Measurements from ENCODE around the gene BTN1A1. TPM values are rescaled to one million over a fixed set of nuclear protein-coding genes. Genes with fewer than 3 reads are reported as not detected.

The BTN1A1 gene
- polyA plus RNA-seq (2011; rRNA removed): not detected in 2 replicates
- not detected in 2 replicates for polyA minus RNA-seq (2011; rRNA and poly(A)+ RNA removed)

DNA sequence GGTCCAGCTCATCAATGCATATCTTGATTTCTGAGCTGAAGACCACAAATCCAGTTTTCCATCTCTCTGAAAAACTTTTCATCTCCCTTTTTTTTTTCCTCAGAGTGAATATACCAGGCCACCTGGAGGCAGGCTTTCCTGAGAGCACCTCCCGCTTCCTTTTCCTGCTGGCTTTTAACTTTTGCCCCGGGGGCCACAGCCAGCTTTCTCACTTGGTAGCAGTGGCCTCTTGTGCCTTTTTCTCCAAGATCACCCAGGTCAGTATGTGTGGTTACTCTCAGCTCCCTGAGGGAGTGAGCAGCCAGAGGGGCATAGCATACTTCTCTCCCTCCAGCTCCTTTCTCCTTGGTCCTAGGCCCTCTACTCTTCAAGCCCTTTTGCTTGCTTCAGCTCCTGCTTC, at the start of gene BTN1A1:
Gene BTN1A1, plus strand, starts transcription at position 202 of the 400 bp plus-strand sequence. CDS start 984 bp downstream, outside the sequence.
- DNase-seq (ENCODE audit: low read depth): no peak
- peaks cover 17% of the 10 kb centered on the region for H3K27me3 ChIP-seq (ENCODE audit: control insufficient read depth, insufficient read depth, low read length)
- ChIA-PET CTCF (interaction anchor here (0.6 to 1.8 kb wide), 4 partner anchors 10 to 42 kb away, joined by 3 to 5 read pairs (median 4); no protein-coding TSS in a partner anchor), POLR2A (no interaction called here)
- H3K36me3 ChIP-seq (ENCODE audit: control insufficient read depth, insufficient read depth, low read length): no peaks in the 10 kb centered on the region
- TF ChIP-seq CTCF (IDR thresholded peaks at IDR 0.05; ENCODE audit: insufficient read depth, low read depth, low read length): no peak
- H3K4me3 ChIP-seq (ENCODE audit: low read depth, low read length): no peak within 1 kb of the TSS

- ChIA-PET CTCF (no interaction called here), POLR2A (no interaction called here)
- Histone ChIP-seq H3K27me3 (ENCODE audit: control insufficient read depth, insufficient read depth, low read length) (no peaks in the 10 kb centered on the region), H3K36me3 (ENCODE audit: control insufficient read depth, insufficient read depth, low read length) (no peaks in the 10 kb centered on the region), H3K4me3 (ENCODE audit: low read depth, low read length) (no peak overlapping the region)
- TF ChIP-seq CTCF (IDR thresholded peaks at IDR 0.05; ENCODE audit: insufficient read depth, low read depth, low read length): no peak
- DNase-seq (ENCODE audit: low read depth): no peak
Measured at GRCh38 chr6:26452631-26453235, 47.4 kb upstream of the BTN1A1 start.

DNA sequence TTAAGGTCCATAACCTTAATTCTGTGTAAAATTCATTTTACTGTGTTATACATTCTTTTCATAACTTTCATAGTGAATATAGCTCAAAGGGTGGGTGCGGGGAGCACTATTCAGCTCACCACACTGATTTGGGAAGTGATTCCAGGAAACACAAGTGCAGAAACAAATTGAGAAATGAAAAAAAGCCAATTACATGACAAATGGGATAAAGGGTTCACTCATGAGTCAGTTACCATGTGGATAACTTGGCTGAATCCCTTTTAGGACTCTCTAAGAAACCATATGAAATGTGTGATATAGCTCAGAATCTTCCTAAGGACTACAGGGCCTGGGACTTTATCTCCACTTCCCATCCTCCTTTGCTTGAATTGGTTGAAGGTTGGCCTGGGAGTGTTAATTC, 45.5 kb upstream of the BTN1A1 start:
- H3K27me3 ChIP-seq (ENCODE audit: control insufficient read depth, insufficient read depth, low read length): no peaks in the 10 kb centered on the region
- ChIA-PET CTCF (no interaction called here), POLR2A (interaction anchor here (0.6 kb wide), 1 partner anchor 83 kb away, joined by 9 read pairs; no protein-coding TSS in a partner anchor)
- no peak overlapping the region for H3K4me3 ChIP-seq (ENCODE audit: low read depth, low read length)
- no peak for TF ChIP-seq CTCF (IDR thresholded peaks at IDR 0.05; ENCODE audit: insufficient read depth, low read depth, low read length)
- peaks cover 2% of the 10 kb centered on the region for H3K36me3 ChIP-seq (ENCODE audit: control insufficient read depth, insufficient read depth, low read length)
- no peak for DNase-seq (ENCODE audit: low read depth)

- Histone ChIP-seq H3K36me3 (ENCODE audit: control insufficient read depth, insufficient read depth, low read length) (peaks cover 6% of the 10 kb centered on the region), H3K4me3 (ENCODE audit: low read depth, low read length) (no peak overlapping the region), H3K27me3 (ENCODE audit: control insufficient read depth, insufficient read depth, low read length) (no peaks in the 10 kb centered on the region)
- ChIA-PET CTCF (interaction anchor here (0.7 kb wide), 1 partner anchor 82 kb away, joined by 3 read pairs; the partner anchor contains the start of gene HMGN4), POLR2A (no interaction called here)
- DNase-seq (ENCODE audit: low read depth): no peak
- TF ChIP-seq CTCF (IDR thresholded peaks at IDR 0.05; ENCODE audit: insufficient read depth, low read depth, low read length): no peak
Measured at GRCh38 chr6:26455357-26455970, 44.6 kb upstream of the BTN1A1 start.

DNA sequence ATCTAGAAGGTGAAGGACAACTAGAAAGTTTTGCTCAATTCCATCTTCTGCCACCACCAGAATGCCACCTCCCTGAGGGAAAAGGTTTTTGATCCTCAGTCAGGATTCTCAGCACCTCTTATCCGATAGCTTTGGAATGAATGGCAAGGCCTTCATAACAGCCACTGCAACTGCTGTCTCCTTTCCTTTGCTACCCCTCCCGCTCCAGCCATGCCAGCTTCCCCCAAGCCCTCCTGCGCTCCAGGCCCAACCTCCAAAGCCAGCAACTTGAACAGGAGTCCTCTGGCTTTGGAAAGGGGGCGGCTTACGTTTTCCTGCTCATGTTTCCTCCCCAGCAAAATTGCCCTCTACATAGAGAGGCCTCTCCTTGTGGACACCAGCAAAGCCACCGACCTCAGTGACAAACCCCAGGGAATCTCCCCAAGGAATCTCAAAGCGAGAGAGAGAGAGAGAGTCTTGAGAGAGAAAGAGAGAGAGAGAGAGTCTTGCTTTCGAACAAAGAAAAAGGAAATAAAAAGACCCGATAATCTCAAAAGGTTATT, 42.8 kb upstream of the BTN1A1 start:
- Histone ChIP-seq H3K36me3 (ENCODE audit: control insufficient read depth, insufficient read depth, low read length) (peaks cover 6% of the 10 kb centered on the region), H3K27me3 (ENCODE audit: control insufficient read depth, insufficient read depth, low read length) (no peaks in the 10 kb centered on the region), H3K4me3 (ENCODE audit: low read depth, low read length) (peak overlapping the region; percentile 15; the same call in 1 of the 2 replicates)
- ChIA-PET CTCF (no interaction called here), POLR2A (interaction anchor here (0.7 kb wide), 1 partner anchor 27 kb away, joined by 4 read pairs; no protein-coding TSS in a partner anchor)
- no peak for DNase-seq (ENCODE audit: low read depth)
- TF ChIP-seq CTCF (IDR thresholded peaks at IDR 0.05; ENCODE audit: insufficient read depth, low read depth, low read length): no peak
